IMR-90 (cell line): ENCODE results near the gene VCP. TPM values are rescaled to one million over a fixed set of nuclear protein-coding genes. Genes with fewer than 3 reads are reported as not detected.

Source experiments
- ATAC-seq: fragments of 200-7000 bp; cut with Tn5 transposase; 2 replicates; pipeline ENCODE4 v1.9.1; 2020; ENCODE audit warnings: low read depth, mild to moderate bottlenecking, moderate library complexity
- BruUV-seq: library from RNA; stranded (reverse); fragments of 400-500 nt; replicated peaks from 2 replicates; lab custom pipeline; 2021; lab: Mats Ljungman, UMichigan
- CTCF ChIA-PET: fragments of 300-600 bp; formaldehyde crosslinking; extraction: SDS; loops from one replicate; lab custom pipeline; 2021; ENCODE audit warnings: antibody characterized with exemption; lab: Yijun Ruan, JAX
- POLR2A ChIA-PET: fragments of 300-600 bp; sonication (Branson Sonifier 250); formaldehyde crosslinking; loops from one replicate; lab custom pipeline; 2022; ENCODE audit warnings: antibody characterized with exemption; ENCODE audit not compliant: unreplicated experiment; lab: Charles Lee
- DNase-seq: peaks from one replicate; pipeline ENCODE4 v3.0.0; 2013
- H2AFZ ChIP-seq: replicated peaks from 2 replicates; pipeline ENCODE3; 2013; ENCODE audit warnings: low read length, mild to moderate bottlenecking; ENCODE audit not compliant: poor library complexity
- H2AK5ac ChIP-seq: 2 replicates; pipeline ENCODE4 v1.6.1; 2013; ENCODE audit warnings: low read depth, low read length, inconsistent platforms
- H2AK9ac ChIP-seq: replicated peaks from 2 replicates; pipeline ENCODE3; 2013; ENCODE audit warnings: mild to moderate bottlenecking, low read depth, low read length, moderate library complexity; ENCODE audit not compliant: poor library complexity
- H2BK120ac ChIP-seq: 2 replicates; pipeline ENCODE4 v1.6.1; 2013; ENCODE audit warnings: low read depth, low read length, inconsistent platforms
- H2BK15ac ChIP-seq: 3 replicates; pipeline ENCODE4 v1.6.1; 2013; ENCODE audit warnings: low read depth, low read length, inconsistent platforms
- H2BK20ac ChIP-seq: 2 replicates; pipeline ENCODE4 v1.6.1; 2013; ENCODE audit warnings: low read depth, mild to moderate bottlenecking, inconsistent platforms, low read length, moderate library complexity
- H2BK5ac ChIP-seq: 2 replicates; pipeline ENCODE4 v1.6.1; 2013; ENCODE audit warnings: mild to moderate bottlenecking, low read depth, low read length, inconsistent platforms; ENCODE audit not compliant: poor library complexity, severe bottlenecking
- H3K14ac ChIP-seq: replicated peaks from 2 replicates; pipeline ENCODE4 v1.6.1; 2013; ENCODE audit warnings: low read depth, low read length, inconsistent platforms
- H3K18ac ChIP-seq: 2 replicates; pipeline ENCODE4 v1.6.1; 2013; ENCODE audit warnings: low read depth, low read length, control low read depth
- H3K23ac ChIP-seq: 2 replicates; pipeline ENCODE4 v1.6.1; 2013; ENCODE audit warnings: low read depth, low read length, inconsistent platforms
- H3K27ac ChIP-seq: 2 replicates; pipeline ENCODE4 v1.5.1; 2013; ENCODE audit warnings: mild to moderate bottlenecking, control low read depth, low read length; ENCODE audit not compliant: insufficient read depth
- H3K27me3 ChIP-seq: 2 replicates; pipeline ENCODE4 v1.6.1; 2013; ENCODE audit warnings: low read length; ENCODE audit not compliant: control insufficient read depth, insufficient read depth
- H3K36me3 ChIP-seq: 2 replicates; pipeline ENCODE4 v1.6.1; 2013; ENCODE audit warnings: low read length, mixed read lengths; ENCODE audit not compliant: control insufficient read depth, insufficient read depth
- H3K4ac ChIP-seq: 2 replicates; pipeline ENCODE4 v1.6.1; 2013; ENCODE audit warnings: low read depth, low read length, inconsistent platforms
- H3K4me1 ChIP-seq: 2 replicates; pipeline ENCODE4 v1.6.1; 2013; ENCODE audit warnings: low read length, mixed read lengths; ENCODE audit not compliant: control insufficient read depth, insufficient read depth
- H3K4me2 ChIP-seq: 2 replicates; pipeline ENCODE4 v1.6.1; 2013; ENCODE audit warnings: low read depth, mild to moderate bottlenecking, control low read depth, low read length, moderate library complexity
- H3K4me3 ChIP-seq: 2 replicates; pipeline ENCODE4 v1.5.1; 2013; ENCODE audit warnings: low read depth, mild to moderate bottlenecking, control low read depth, low read length, moderate library complexity; ENCODE audit not compliant: insufficient read depth
- H3K56ac ChIP-seq: 2 replicates; pipeline ENCODE4 v1.6.1; 2013; ENCODE audit warnings: low read length, inconsistent platforms; ENCODE audit not compliant: insufficient read depth; ENCODE audit errors: extremely low read depth
- H3K79me1 ChIP-seq, 2 experiments: 2 replicates each; pipeline ENCODE4 v1.6.1; 2013; ENCODE audit warnings: low read length in 2 of 2, inconsistent platforms in 1 of 2, low read depth in 1 of 2
- H3K9ac ChIP-seq: 2 replicates; pipeline ENCODE4 v1.6.1; 2013; ENCODE audit warnings: low read depth, low read length, control low read depth
- H3K9me1 ChIP-seq: 2 replicates; pipeline ENCODE4 v1.6.1; 2013; ENCODE audit warnings: low read length, inconsistent platforms; ENCODE audit not compliant: insufficient read depth
- H3K9me3 ChIP-seq: 2 replicates; pipeline ENCODE4 v1.6.1; 2013; ENCODE audit warnings: low read length; ENCODE audit not compliant: control insufficient read depth, insufficient read depth
- H4K20me1 ChIP-seq: 2 replicates; pipeline ENCODE4 v1.6.1; 2013; ENCODE audit warnings: low read length, inconsistent platforms; ENCODE audit not compliant: insufficient read depth
- H4K5ac ChIP-seq: 2 replicates; pipeline ENCODE4 v1.6.1; 2013; ENCODE audit warnings: mild to moderate bottlenecking, low read depth, low read length, control low read depth
- H4K8ac ChIP-seq, 2 experiments: 2 replicates each; pipeline ENCODE4 v1.6.1; 2013; ENCODE audit warnings: low read depth in 2 of 2, low read length in 2 of 2, control low read depth in 1 of 2, inconsistent platforms in 1 of 2
- H4K91ac ChIP-seq: 2 replicates; pipeline ENCODE4 v1.6.1; 2013; ENCODE audit warnings: low read depth, low read length, inconsistent platforms; ENCODE audit not compliant: insufficient read depth
- CEBPB ChIP-seq: IDR thresholded peaks from 2 replicates; pipeline ENCODE4 v1.6.1; 2012; ENCODE audit warnings: low read depth, low read length, improper control_type of control experiment
- CHD1 ChIP-seq: IDR thresholded peaks from 2 replicates; pipeline ENCODE4 v1.6.1; 2012; ENCODE audit warnings: low read depth, low read length, improper control_type of control experiment
- CTCF ChIP-seq: conservative IDR thresholded peaks from 2 replicates; pipeline ENCODE4 v1.5.1; 2012; ENCODE audit warnings: mild to moderate bottlenecking, low read depth, low read length, improper control_type of control experiment
- FOS ChIP-seq: fragments of 150-350 bp; IDR thresholded peaks from 2 replicates; pipeline ENCODE4 v1.6.1; 2016; ENCODE audit warnings: low read depth, low read length
- MAFK ChIP-seq: IDR thresholded peaks from 2 replicates; pipeline ENCODE4 v1.6.1; 2012; ENCODE audit warnings: low read depth, low read length, improper control_type of control experiment
- RAD21 ChIP-seq: IDR thresholded peaks from 2 replicates; pipeline ENCODE4 v1.6.1; 2012; ENCODE audit warnings: low read length, improper control_type of control experiment
- SMC3 ChIP-seq: fragments of 150-350 bp; IDR thresholded peaks from 2 replicates; pipeline ENCODE4 v1.6.1; 2016; ENCODE audit warnings: low read depth, mild to moderate bottlenecking, antibody characterized with exemption, low read length, moderate library complexity
- USF2 ChIP-seq: fragments of 150-350 bp; IDR thresholded peaks from 2 replicates; pipeline ENCODE4 v1.6.1; 2017; ENCODE audit warnings: mild to moderate bottlenecking, antibody characterized with exemption, low read length, low read depth
- WGBS, 2 experiments: methylation state at CpG; one replicate each; pipeline versions ENCODE4 v1.1.5 to v1.1.7; 2013; ENCODE audit warnings: missing lambda C conversion rate in 2 of 2; ENCODE audit not compliant: insufficient read length in 1 of 2; ENCODE audit errors: extremely low coverage in 2 of 2; 5-methylcytosine and 5-hydroxymethylcytosine counted together
- dilution Hi-C: fragments of 300-500 bp; cut with HindIII; formaldehyde crosslinking; loops from one replicate; pipeline ENCODE4 v1.14.3; 2018; ENCODE audit warnings: low sequenced_read_pairs; ENCODE audit not compliant: unreplicated experiment
- in situ Hi-C: fragments of 300-500 bp; cut with MboI; formaldehyde crosslinking; loops from 3 replicates; pipeline ENCODE4 v1.14.3; 2019; ENCODE audit warnings: low sequenced_read_pairs, inconsistent platforms, mixed read lengths
- intact Hi-C: fragments of 100-400 bp; cut with micrococcal nuclease; formaldehyde crosslinking; loops from 2 replicates; pipeline ENCODE4 v1.10.0; 2022
- polyA plus RNA-seq, 3 experiments: library from polyadenylated mRNA; depleted of rRNA; stranded (reverse); fragments of >200 nt; gene quantifications; 2 replicates each; pipeline ENCODE4 v1.2.3, GENCODE V29; 2012; ENCODE audit warnings: low replicate concordance in 1 of 3
- total RNA-seq: library from RNA; depleted of rRNA; stranded (reverse); fragments of >200 nt; gene quantifications from 2 replicates; pipeline ENCODE4 v1.2.3, GENCODE V29; 2012
- TF ChIP-seq, protein P1 (sequence below): fragments of 150-350 bp; IDR thresholded peaks from 2 replicates; pipeline ENCODE4 v1.6.1; 2016; ENCODE audit warnings: low read depth, mild to moderate bottlenecking, low read length, moderate library complexity, borderline replicate concordance

VCP gene
- total and polyA plus RNA-seq, 2 of the 4 experiments (the other 2 are of a cell fraction) = 292 to 516 TPM

DNA sequence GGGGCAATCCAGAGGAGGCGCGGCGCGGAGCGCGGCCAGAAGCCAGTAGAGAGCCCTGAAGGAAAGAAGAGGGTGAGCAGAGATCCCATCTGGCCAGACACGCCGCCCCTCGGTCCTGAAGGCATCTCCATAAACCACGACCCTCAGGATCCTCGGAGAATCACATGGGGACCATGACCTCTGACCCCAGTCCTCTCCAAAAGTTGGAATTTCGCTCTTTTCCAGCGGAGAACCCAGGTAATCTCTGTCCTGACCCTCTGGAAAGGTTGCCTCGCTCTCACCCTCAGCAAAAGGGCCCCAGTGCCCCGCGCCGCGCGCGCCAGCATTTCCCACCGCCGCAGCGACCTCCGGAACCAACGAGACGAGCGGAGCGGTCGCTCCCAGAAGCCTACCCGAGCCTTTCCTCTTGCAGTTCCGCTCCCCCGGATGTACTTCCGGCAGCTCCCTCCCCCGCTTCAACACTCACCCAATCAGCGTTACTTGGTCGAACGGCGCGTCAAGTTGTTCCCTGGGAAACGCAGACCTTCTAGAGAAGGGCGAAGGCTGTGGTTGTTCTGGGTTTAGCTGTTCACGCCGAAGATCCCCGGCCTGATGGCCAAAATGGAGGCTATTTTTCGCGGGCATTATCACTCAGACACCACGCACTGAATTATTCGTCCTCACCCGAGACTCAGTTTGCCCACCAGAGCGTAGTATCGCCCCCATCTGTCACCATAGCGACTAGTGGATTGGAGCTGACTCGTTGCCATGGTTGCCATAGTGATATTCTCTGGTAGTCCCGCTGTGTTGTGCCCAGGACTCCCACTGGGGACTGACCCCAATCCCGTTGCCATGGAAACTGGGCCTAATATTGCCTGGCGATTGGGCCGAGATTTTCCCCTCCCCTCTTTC lies 30.6 kb upstream of the VCP start, which contains the start of gene STOML2 (continued):
- no peak for TF ChIP-seq USF2
- TF ChIP-seq FOS = peak; percentile 31; the same call in 1 of the 2 replicates

DNA sequence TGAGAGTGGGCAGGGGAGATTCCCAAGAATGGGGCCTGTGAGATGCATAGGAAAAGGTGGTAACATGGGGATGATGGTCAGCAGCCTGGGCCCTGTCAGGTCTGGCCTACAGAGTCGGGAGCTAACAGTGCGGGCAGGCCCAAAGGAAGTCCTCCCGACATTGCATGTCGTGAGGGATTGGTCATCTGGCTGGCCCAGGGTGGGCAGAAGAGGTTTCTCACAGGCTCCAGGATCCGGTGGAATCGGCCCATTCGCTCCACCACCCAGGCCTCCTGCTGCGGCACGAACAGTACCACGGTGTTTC lies 30.0 kb upstream of the VCP start:
- H3K9ac ChIP-seq = peak overlapping the region; percentile 87
- H2AK5ac ChIP-seq = peak overlapping the region; percentile 51
- in situ Hi-C loops = no loop called here
- H2BK15ac ChIP-seq = no peak overlapping the region
- no peak overlapping the region for H2BK120ac ChIP-seq
- H3K14ac ChIP-seq = peak overlapping the region; percentile 26
- peak overlapping the region; percentile 97 for H3K4me2 ChIP-seq
- POLR2A ChIA-PET = interaction anchor here (0.7 to 1.1 kb wide), 3 partner anchors 12 to 31 kb away, joined by 3 to 8 read pairs (median 3); partner anchors contain the start of gene FANCG
- peak overlapping the region; percentile 57 for H3K4me3 ChIP-seq
- dilution Hi-C loops = no loop called here
- H3K36me3 ChIP-seq = peaks cover 47% of the 10 kb centered on the region
- peaks cover 12% of the 10 kb centered on the region for H3K9me1 ChIP-seq
- H3K79me1 ChIP-seq = peaks cover 16 to 31% of the 10 kb centered on the region in 2 experiments
- H3K9me3 ChIP-seq = no peaks in the 10 kb centered on the region
- peak overlapping the region; percentile 87 for H2AFZ ChIP-seq
- no peaks in the 10 kb centered on the region for H4K20me1 ChIP-seq
- H3K27ac ChIP-seq = peak overlapping the region; percentile 74
- intact Hi-C loops = no loop called here
- H2AK9ac ChIP-seq = peak overlapping the region; percentile 34
- DNase-seq (peak; percentile 20), ATAC-seq (peak; percentile 53)
- peak overlapping the region; percentile 28 for H3K23ac ChIP-seq
- BruUV-seq = no TSS peak
- H3K56ac ChIP-seq = 0 out of 2 replicates have a peak overlapping the region, but pooled peaks have one; percentile 61
- no peak overlapping the region for H2BK20ac ChIP-seq
- H2BK5ac ChIP-seq = peak overlapping the region; percentile 44
- H3K27me3 ChIP-seq = no peaks in the 10 kb centered on the region
- H4K91ac ChIP-seq = no peak overlapping the region; the same call in 1 of the 2 replicates
- peak overlapping the region; percentile 68 for H4K5ac ChIP-seq
- 0% methylated on average over 1 of the region's 10 CpGs; no CpG with 5 or more reads in 1 of the 2 experiments for WGBS, 2 experiments
- H3K4ac ChIP-seq = peak overlapping the region; percentile 69
- CTCF ChIA-PET = no interaction called here
- peak overlapping the region; percentile 79 to 93 for H4K8ac ChIP-seq
- peaks cover 8% of the 10 kb centered on the region; the same call in 1 of the 2 replicates for H3K4me1 ChIP-seq
- no peak overlapping the region for H3K18ac ChIP-seq
- TF ChIP-seq, protein P1, sequence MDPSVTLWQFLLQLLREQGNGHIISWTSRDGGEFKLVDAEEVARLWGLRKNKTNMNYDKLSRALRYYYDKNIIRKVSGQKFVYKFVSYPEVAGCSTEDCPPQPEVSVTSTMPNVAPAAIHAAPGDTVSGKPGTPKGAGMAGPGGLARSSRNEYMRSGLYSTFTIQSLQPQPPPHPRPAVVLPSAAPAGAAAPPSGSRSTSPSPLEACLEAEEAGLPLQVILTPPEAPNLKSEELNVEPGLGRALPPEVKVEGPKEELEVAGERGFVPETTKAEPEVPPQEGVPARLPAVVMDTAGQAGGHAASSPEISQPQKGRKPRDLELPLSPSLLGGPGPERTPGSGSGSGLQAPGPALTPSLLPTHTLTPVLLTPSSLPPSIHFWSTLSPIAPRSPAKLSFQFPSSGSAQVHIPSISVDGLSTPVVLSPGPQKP = no peak
- no peak for TF ChIP-seq USF2
- TF ChIP-seq CEBPB = no peak
- TF ChIP-seq CTCF = no peak
- TF ChIP-seq SMC3 = no peak
- no peak for TF ChIP-seq MAFK
- no peak for TF ChIP-seq RAD21
- TF ChIP-seq CHD1 = no peak
- TF ChIP-seq FOS = no peak
